IPS-NIHi11 (cell line): ENCODE results near the gene GRM1.

Experiments used
- DNase-seq: peaks from one replicate; pipeline ENCODE4 v3.0.0; 2012; ENCODE audit warnings: mixed read lengths, low spot score

Gene GRM1

GRCh38 chr6:146271163-146271562 is 242.3 kb downstream of the GRM1 start:
- DNase-seq = peak; percentile 17

GRCh38 chr6:146273490-146273889 is 244.6 kb downstream of the GRM1 start:
- DNase-seq = no peak

- no peak for DNase-seq
Measured at GRCh38 chr6:146277142-146277541, 248.3 kb downstream of the GRM1 start.

GRCh38 chr6:146281651-146282362 is 252.9 kb downstream of the GRM1 start:
- DNase-seq = no peak

GRCh38 chr6:146282837-146283236 is 254.0 kb downstream of the GRM1 start:
- no peak for DNase-seq

- no peak for DNase-seq
Measured at GRCh38 chr6:146284311-146284710, 255.4 kb downstream of the GRM1 start.

GRCh38 chr6:146286961-146287360 is 258.1 kb downstream of the GRM1 start:
- no peak for DNase-seq

GRCh38 chr6:146287691-146288369 is 259.0 kb downstream of the GRM1 start:
- no peak for DNase-seq

GRCh38 chr6:146289816-146290588 is 261.1 kb downstream of the GRM1 start:
- DNase-seq = no peak

GRCh38 chr6:146290589-146290901 is 261.7 kb downstream of the GRM1 start:
- DNase-seq = no peak

- DNase-seq = no peak
Measured at GRCh38 chr6:146292506-146292905, 263.6 kb downstream of the GRM1 start.

- DNase-seq = no peak
Measured at GRCh38 chr6:146295695-146296094, 266.8 kb downstream of the GRM1 start.

- DNase-seq = no peak
Measured at GRCh38 chr6:146297815-146298214, 269.0 kb downstream of the GRM1 start.

- DNase-seq = peak; percentile 17
Measured at GRCh38 chr6:146300521-146300920, 271.7 kb downstream of the GRM1 start.

GRCh38 chr6:146301764-146302163 is 272.9 kb downstream of the GRM1 start:
- no peak for DNase-seq

- DNase-seq = no peak
Measured at GRCh38 chr6:146302994-146303393, 274.1 kb downstream of the GRM1 start.

GRCh38 chr6:146304181-146304580 is 275.3 kb downstream of the GRM1 start:
- DNase-seq = no peak

- DNase-seq = no peak
Measured at GRCh38 chr6:146305092-146305491, 276.2 kb downstream of the GRM1 start.

GRCh38 chr6:146305951-146306350 is 277.1 kb downstream of the GRM1 start:
- DNase-seq = no peak

GRCh38 chr6:146310628-146311027 is 281.8 kb downstream of the GRM1 start:
- DNase-seq = no peak

- no peak for DNase-seq
Measured at GRCh38 chr6:146311079-146311478, 282.2 kb downstream of the GRM1 start.

GRCh38 chr6:146312608-146313007 is 283.7 kb downstream of the GRM1 start:
- DNase-seq = no peak
